ENCODE results near the gene INSYN1. TPM values are rescaled to one million over a fixed set of nuclear protein-coding genes. Genes with fewer than 3 reads are reported as not detected.
"Not testable (repeated sequence)": the region's sequence is repeated elsewhere in the genome, so short reads cannot be mapped to it uniquely, and the experiment has no call there.

Gene INSYN1
- total and polyA plus RNA-seq, 5 donors from 2014 or later = not detected

DNA sequence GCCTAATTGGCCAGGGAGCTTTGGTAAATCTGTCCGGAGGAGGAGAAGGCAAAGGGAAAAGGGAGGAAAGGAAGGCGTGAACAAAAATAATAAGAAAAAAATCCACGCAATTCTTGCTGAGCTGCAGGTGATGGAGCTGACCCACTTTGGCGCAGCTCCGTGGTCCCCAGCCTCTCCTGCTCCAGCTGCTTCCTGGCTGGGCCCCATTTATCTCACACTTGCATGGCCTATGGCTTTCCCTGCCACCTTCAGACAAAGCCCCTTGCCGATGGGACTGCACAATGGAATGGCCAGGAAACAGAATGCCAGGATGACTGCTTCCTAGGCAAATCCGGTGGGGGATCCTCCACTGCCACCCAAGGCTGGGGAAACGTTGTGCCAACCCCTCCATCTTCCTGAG, 6.9 kb downstream of the INSYN1 start:
- no peaks in the 10 kb centered on the region for H3K9me3 ChIP-seq (ENCODE audit: control insufficient read depth in 2 of 2, low read length in 2 of 2)
- no peaks in the 10 kb centered on the region for H3K27me3 ChIP-seq (ENCODE audit: control insufficient read depth, insufficient read depth, low read length)
- no peaks in the 10 kb centered on the region for H3K4me1 Mint-ChIP-seq
- H3K27ac Mint-ChIP-seq = no peak overlapping the region
- ATAC-seq (ENCODE audit: low read depth in 2 of 2) = no peak
- no peak overlapping the region for H3K4me3 ChIP-seq (ENCODE audit: low read depth, low read length)
- no peak overlapping the region for H3K27ac ChIP-seq (ENCODE audit: insufficient read depth, low read length, poor library complexity, severe bottlenecking)
- no peaks in the 10 kb centered on the region for H3K36me3 ChIP-seq (ENCODE audit: control insufficient read depth, insufficient read depth, low read length)
- DNase-seq = no peak
- H3K27me3 Mint-ChIP-seq = peaks cover 38% of the 10 kb centered on the region
- H3K9me3 Mint-ChIP-seq = peaks cover 0 to 1% (median 0%) of the 10 kb centered on the region in 7 donors
- no peak overlapping the region for H3K4me3 Mint-ChIP-seq
- H3K36me3 Mint-ChIP-seq = no peaks in the 10 kb centered on the region
- H3K4me1 ChIP-seq (ENCODE audit: control insufficient read depth, insufficient read depth, low read length, poor library complexity, severe bottlenecking) = no peaks in the 10 kb centered on the region

DNA sequence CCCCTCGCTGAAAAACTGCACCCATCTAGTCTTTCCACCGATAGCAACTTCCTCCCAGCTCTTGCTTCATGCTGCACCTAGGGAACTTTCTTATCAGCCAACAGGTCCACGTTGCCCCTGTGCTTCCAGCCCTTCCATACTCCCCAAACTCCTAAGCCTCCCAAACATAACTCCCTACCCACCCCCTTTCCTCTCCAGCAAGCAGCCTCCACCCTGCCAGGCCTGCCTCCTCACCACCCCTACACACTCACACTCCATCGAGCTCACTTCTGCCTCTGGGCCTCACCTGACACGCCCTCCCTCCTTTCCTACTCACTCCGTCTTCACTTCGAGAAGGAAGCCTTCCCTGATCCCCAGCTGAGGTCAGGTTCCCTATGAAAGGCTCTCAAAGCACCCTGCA, 8.1 kb downstream of the INSYN1 start:
- no peaks in the 10 kb centered on the region for H3K27me3 ChIP-seq (ENCODE audit: control insufficient read depth, insufficient read depth, low read length)
- Mint-ChIP-seq H3K4me1 (no peaks in the 10 kb centered on the region), H3K36me3 (no peaks in the 10 kb centered on the region), H3K27ac (no peak overlapping the region), H3K9me3 (peaks cover 0 to 1% (median 0%) of the 10 kb centered on the region in 7 donors), H3K4me3 (no peak overlapping the region), H3K27me3 (peaks cover 32% of the 10 kb centered on the region)
- H3K27ac ChIP-seq (ENCODE audit: insufficient read depth, low read length, poor library complexity, severe bottlenecking) = no peak overlapping the region
- H3K4me1 ChIP-seq (ENCODE audit: control insufficient read depth, insufficient read depth, low read length, poor library complexity, severe bottlenecking) = no peaks in the 10 kb centered on the region
- H3K9me3 ChIP-seq (ENCODE audit: control insufficient read depth in 2 of 2, low read length in 2 of 2) = no peaks in the 10 kb centered on the region
- no peaks in the 10 kb centered on the region for H3K36me3 ChIP-seq (ENCODE audit: control insufficient read depth, insufficient read depth, low read length)
- DNase-seq = no peak
- H3K4me3 ChIP-seq (ENCODE audit: low read depth, low read length) = no peak overlapping the region
- ATAC-seq (ENCODE audit: low read depth in 2 of 2) = no peak

GRCh38 chr15:73744293-73744692, 8.9 kb downstream of the INSYN1 start:
- DNase-seq (no peak), ATAC-seq (ENCODE audit: low read depth in 2 of 2) (no peak)
- Histone ChIP-seq H3K9me3 (ENCODE audit: control insufficient read depth in 2 of 2, low read length in 2 of 2) (no peaks in the 10 kb centered on the region), H3K27ac (ENCODE audit: insufficient read depth, low read length, poor library complexity, severe bottlenecking) (no peak overlapping the region), H3K27me3 (ENCODE audit: control insufficient read depth, insufficient read depth, low read length) (no peaks in the 10 kb centered on the region), H3K36me3 (ENCODE audit: control insufficient read depth, insufficient read depth, low read length) (no peaks in the 10 kb centered on the region), H3K4me3 (ENCODE audit: low read depth, low read length) (no peak overlapping the region), H3K4me1 (ENCODE audit: control insufficient read depth, insufficient read depth, low read length, poor library complexity, severe bottlenecking) (no peaks in the 10 kb centered on the region)
- Mint-ChIP-seq H3K4me3 (no peak overlapping the region), H3K4me1 (no peaks in the 10 kb centered on the region), H3K36me3 (no peaks in the 10 kb centered on the region), H3K27ac (no peak overlapping the region), H3K27me3 (peaks cover 24% of the 10 kb centered on the region), H3K9me3 (peaks cover 0 to 1% (median 0%) of the 10 kb centered on the region in 7 donors)

DNA sequence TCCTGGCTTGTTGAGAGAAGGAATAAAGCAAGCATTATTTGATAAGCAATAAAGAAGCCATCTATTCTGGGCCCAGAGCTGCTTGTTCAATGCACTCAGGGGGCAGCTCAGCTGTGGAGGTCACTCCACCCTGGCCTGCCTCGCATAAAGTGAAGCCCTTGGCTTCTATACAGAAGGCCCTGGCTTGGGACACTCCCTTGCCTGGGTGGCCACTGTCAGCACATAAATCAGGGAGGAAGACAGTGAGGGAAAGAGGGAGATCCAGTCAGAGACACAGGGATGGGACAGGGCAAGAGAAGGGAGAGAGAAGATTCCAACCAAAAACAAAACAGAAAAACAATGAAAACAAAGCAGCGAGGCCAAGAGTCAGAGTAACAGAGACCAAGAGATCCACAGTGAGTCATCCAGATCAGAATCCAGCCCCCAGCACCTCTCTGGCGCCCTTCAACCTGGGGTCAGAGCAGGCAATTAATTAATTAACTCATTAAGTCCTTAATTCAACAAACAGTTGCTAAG, 11.8 kb downstream of the INSYN1 start:
- H3K9me3 ChIP-seq (ENCODE audit: control insufficient read depth in 2 of 2, low read length in 2 of 2) = no peaks in the 10 kb centered on the region
- no peak overlapping the region for H3K27ac ChIP-seq (ENCODE audit: insufficient read depth, low read length, poor library complexity, severe bottlenecking)
- Mint-ChIP-seq H3K36me3 (no peaks in the 10 kb centered on the region), H3K27ac (no peak overlapping the region), H3K9me3 (no peaks in the 10 kb centered on the region), H3K4me3 (no peak overlapping the region), H3K27me3 (peaks cover 15% of the 10 kb centered on the region), H3K4me1 (no peaks in the 10 kb centered on the region)
- no peaks in the 10 kb centered on the region for H3K27me3 ChIP-seq (ENCODE audit: control insufficient read depth, insufficient read depth, low read length)
- DNase-seq = no peak
- H3K4me3 ChIP-seq (ENCODE audit: low read depth, low read length) = no peak overlapping the region
- H3K36me3 ChIP-seq (ENCODE audit: control insufficient read depth, insufficient read depth, low read length) = no peaks in the 10 kb centered on the region
- no peaks in the 10 kb centered on the region for H3K4me1 ChIP-seq (ENCODE audit: control insufficient read depth, insufficient read depth, low read length, poor library complexity, severe bottlenecking)
- no peak for ATAC-seq (ENCODE audit: low read depth in 2 of 2)

GRCh38 chr15:73740152-73741048, 12.8 kb downstream of the INSYN1 start:
- H3K36me3 ChIP-seq (ENCODE audit: control insufficient read depth, insufficient read depth, low read length) = no peaks in the 10 kb centered on the region
- peaks cover 11% of the 10 kb centered on the region for H3K27me3 Mint-ChIP-seq
- no peak for DNase-seq
- no peak for ATAC-seq (ENCODE audit: low read depth in 2 of 2)
- no peak overlapping the region for H3K27ac Mint-ChIP-seq
- H3K27ac ChIP-seq (ENCODE audit: insufficient read depth, low read length, poor library complexity, severe bottlenecking) = no peak overlapping the region
- no peaks in the 10 kb centered on the region for H3K9me3 Mint-ChIP-seq
- H3K36me3 Mint-ChIP-seq = no peaks in the 10 kb centered on the region
- H3K9me3 ChIP-seq (ENCODE audit: control insufficient read depth in 2 of 2, low read length in 2 of 2) = no peaks in the 10 kb centered on the region
- H3K4me1 ChIP-seq (ENCODE audit: control insufficient read depth, insufficient read depth, low read length, poor library complexity, severe bottlenecking) = no peaks in the 10 kb centered on the region
- no peak overlapping the region for H3K4me3 Mint-ChIP-seq
- no peak overlapping the region for H3K4me3 ChIP-seq (ENCODE audit: low read depth, low read length)
- H3K4me1 Mint-ChIP-seq = no peaks in the 10 kb centered on the region
- H3K27me3 ChIP-seq (ENCODE audit: control insufficient read depth, insufficient read depth, low read length) = no peaks in the 10 kb centered on the region

- no peak overlapping the region for H3K4me3 ChIP-seq (ENCODE audit: low read depth, low read length)
- no peak overlapping the region for H3K4me3 Mint-ChIP-seq
These were observed 15.6 kb downstream of the INSYN1 start for GRCh38 chr15:73737535-73737934.

GRCh38 chr15:73732930-73733329, 20.2 kb downstream of the INSYN1 start:
- Histone ChIP-seq H3K9me3 (ENCODE audit: control insufficient read depth in 2 of 2, low read length in 2 of 2) (no peaks in the 10 kb centered on the region), H3K4me1 (ENCODE audit: control insufficient read depth, insufficient read depth, low read length, poor library complexity, severe bottlenecking) (no peaks in the 10 kb centered on the region), H3K36me3 (ENCODE audit: control insufficient read depth, insufficient read depth, low read length) (no peaks in the 10 kb centered on the region), H3K27ac (ENCODE audit: insufficient read depth, low read length, poor library complexity, severe bottlenecking) (no peak overlapping the region), H3K4me3 (ENCODE audit: low read depth, low read length) (no peak overlapping the region), H3K27me3 (ENCODE audit: control insufficient read depth, insufficient read depth, low read length) (no peaks in the 10 kb centered on the region)
- DNase-seq = no peak
- no peaks in the 10 kb centered on the region for H3K36me3 Mint-ChIP-seq
- no peak overlapping the region for H3K27ac Mint-ChIP-seq
- ATAC-seq (ENCODE audit: low read depth in 2 of 2) = no peak
- H3K27me3 Mint-ChIP-seq = peaks cover 4% of the 10 kb centered on the region
- H3K4me3 Mint-ChIP-seq = no peak overlapping the region
- H3K4me1 Mint-ChIP-seq = no peaks in the 10 kb centered on the region
- no peaks in the 10 kb centered on the region for H3K9me3 Mint-ChIP-seq

More at GRCh38 chr15:73737535-73737934, 15.6 kb downstream of the INSYN1 start:
- Mint-ChIP-seq H3K9me3 (no peaks in the 10 kb centered on the region), H3K36me3 (no peaks in the 10 kb centered on the region), H3K27me3 (peaks cover 11% of the 10 kb centered on the region), H3K4me1 (no peaks in the 10 kb centered on the region), H3K27ac (no peak overlapping the region)
- ATAC-seq (ENCODE audit: low read depth in 2 of 2) (no peak), DNase-seq (no peak)
- Histone ChIP-seq H3K4me1 (ENCODE audit: control insufficient read depth, insufficient read depth, low read length, poor library complexity, severe bottlenecking) (no peaks in the 10 kb centered on the region), H3K27ac (ENCODE audit: insufficient read depth, low read length, poor library complexity, severe bottlenecking) (no peak overlapping the region), H3K9me3 (ENCODE audit: control insufficient read depth in 2 of 2, low read length in 2 of 2) (no peaks in the 10 kb centered on the region), H3K27me3 (ENCODE audit: control insufficient read depth, insufficient read depth, low read length) (no peaks in the 10 kb centered on the region), H3K36me3 (ENCODE audit: control insufficient read depth, insufficient read depth, low read length) (no peaks in the 10 kb centered on the region)

- H3K4me1 Mint-ChIP-seq; H3K27me3 Mint-ChIP-seq; H3K27ac ChIP-seq (ENCODE audit: insufficient read depth, low read length, poor library complexity, severe bottlenecking); H3K4me3 ChIP-seq (ENCODE audit: low read depth, low read length); H3K4me1 ChIP-seq (ENCODE audit: control insufficient read depth, insufficient read depth, low read length, poor library complexity, severe bottlenecking); H3K27ac Mint-ChIP-seq; H3K36me3 Mint-ChIP-seq; DNase-seq; H3K4me3 Mint-ChIP-seq; H3K9me3 ChIP-seq (ENCODE audit: control insufficient read depth in 2 of 2, low read length in 2 of 2); H3K36me3 ChIP-seq (ENCODE audit: control insufficient read depth, insufficient read depth, low read length); H3K27me3 ChIP-seq (ENCODE audit: control insufficient read depth, insufficient read depth, low read length); H3K9me3 Mint-ChIP-seq; ATAC-seq (ENCODE audit: low read depth in 2 of 2): not testable (repeated sequence)
These were observed 21.1 kb downstream of the INSYN1 start for GRCh38 chr15:73732051-73732450.

Measured in CD4-positive, CD25-positive, alpha-beta regulatory T cell (primary cell).